Measurements from ENCODE around the gene SMAD9.

SMAD9 gene

GRCh38 chr13:36818804-36819738 is 101.0 kb downstream of the SMAD9 start, which contains the start of gene RFXAP:
RFXAP (plus strand) TSS chr13:36819222; CDS start chr13:36819358, 136 bp downstream.
- peak; percentile 73 to 86 for DNase-seq (ENCODE audit: low read depth in 2 of 2, low spot score in 1 of 2)

DNA sequence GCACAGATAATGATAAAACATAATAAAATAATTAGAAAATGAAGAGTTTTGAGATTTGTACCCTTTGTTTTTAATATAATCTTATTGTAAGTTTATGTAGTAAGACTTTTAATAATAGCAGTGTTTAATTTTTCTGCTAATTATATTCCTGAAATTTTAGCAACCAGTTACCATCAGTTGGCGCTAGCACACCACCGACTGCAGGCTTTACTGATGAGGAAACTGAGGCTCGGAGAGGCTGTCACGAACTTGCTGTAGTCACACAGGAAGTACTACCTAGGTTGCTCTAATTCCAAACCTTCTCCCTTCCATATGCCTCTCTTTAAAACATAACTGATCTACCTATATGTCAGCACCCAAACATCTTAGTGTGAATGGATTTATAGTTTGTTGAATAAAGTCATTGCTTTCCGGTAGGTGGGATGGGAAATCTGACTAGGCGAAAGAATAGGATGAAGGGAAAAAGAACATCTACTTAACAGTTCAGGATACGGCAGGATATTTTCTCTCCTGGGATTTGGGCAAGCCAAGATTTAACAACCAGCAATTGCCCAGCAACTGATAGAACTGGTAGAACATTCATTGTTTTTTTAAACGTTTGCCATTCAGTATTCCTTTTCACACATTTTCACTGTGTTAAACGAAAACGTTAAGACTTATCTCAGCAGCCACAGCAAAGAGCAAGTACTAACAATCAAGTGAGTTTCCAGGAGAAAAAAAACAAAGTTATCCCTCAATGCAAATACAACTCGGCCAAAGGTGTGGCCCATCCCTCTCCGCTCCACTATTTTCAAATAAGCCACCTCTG is 101.8 kb downstream of the SMAD9 start:
- no peak for DNase-seq (ENCODE audit: low read depth in 2 of 2, low spot score in 1 of 2)

- no peak for DNase-seq (ENCODE audit: low read depth in 2 of 2, low spot score in 1 of 2)
Measured at GRCh38 chr13:36815062-36815461, 105.0 kb downstream of the SMAD9 start.

DNA sequence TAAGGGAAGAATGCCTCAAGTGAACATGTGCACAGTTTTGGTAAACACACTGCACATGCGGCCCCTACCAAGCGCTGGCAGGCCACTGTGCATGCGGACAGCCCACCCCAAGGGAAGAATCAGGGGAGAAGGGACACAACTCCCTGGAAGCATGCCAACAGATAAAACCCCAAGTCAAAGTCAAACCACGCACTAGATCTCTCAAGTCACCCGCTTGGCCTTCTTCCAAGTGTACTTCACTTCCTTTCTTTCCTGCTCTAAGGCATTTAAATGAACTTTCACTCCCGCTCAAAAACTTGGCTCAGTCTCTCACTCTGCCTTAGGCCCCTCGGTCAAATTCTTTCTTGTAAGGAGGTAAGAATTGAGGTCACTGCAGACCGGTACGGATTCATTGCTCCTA is 105.6 kb downstream of the SMAD9 start:
- no peak for DNase-seq (ENCODE audit: low read depth in 2 of 2, low spot score in 1 of 2)

- DNase-seq (ENCODE audit: low read depth in 2 of 2, low spot score in 1 of 2) = no peak
Measured at GRCh38 chr13:36813225-36813624, 106.8 kb downstream of the SMAD9 start.

- DNase-seq (ENCODE audit: low read depth in 2 of 2, low spot score in 1 of 2) = no peak
Measured at GRCh38 chr13:36807616-36808015, 112.4 kb downstream of the SMAD9 start.

DNA sequence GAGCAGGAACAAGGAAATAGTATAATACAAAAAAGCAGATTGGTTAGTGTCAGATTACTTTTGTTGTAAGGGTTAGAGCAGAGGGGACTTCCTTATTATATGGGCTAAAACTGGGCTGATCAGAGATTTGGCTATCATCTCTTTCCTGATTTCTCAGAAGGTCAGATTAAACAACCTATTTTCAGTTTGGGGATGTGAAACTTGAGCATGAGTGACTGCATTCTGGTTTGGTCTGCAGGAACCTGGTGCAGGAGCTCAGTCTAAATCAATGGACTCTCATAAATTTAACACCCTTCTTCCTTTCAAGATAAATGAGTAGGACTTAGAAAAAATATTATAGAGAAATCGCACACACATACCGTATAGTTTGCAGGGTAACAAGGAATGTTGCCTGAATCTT is 113.9 kb downstream of the SMAD9 start:
- no peak for DNase-seq (ENCODE audit: low read depth in 2 of 2, low spot score in 1 of 2)

GRCh38 chr13:36804588-36804987 is 115.5 kb downstream of the SMAD9 start:
- no peak for DNase-seq (ENCODE audit: low read depth in 2 of 2, low spot score in 1 of 2)

GRCh38 chr13:36801035-36801434 is 119.0 kb downstream of the SMAD9 start:
- no peak for DNase-seq (ENCODE audit: low read depth in 2 of 2, low spot score in 1 of 2)

- DNase-seq (ENCODE audit: low read depth in 2 of 2, low spot score in 1 of 2) = no peak
Measured at GRCh38 chr13:36796052-36796451, 124.0 kb downstream of the SMAD9 start.

GRCh38 chr13:36795463-36795862 is 124.6 kb downstream of the SMAD9 start:
- DNase-seq (ENCODE audit: low read depth in 2 of 2, low spot score in 1 of 2) = no peak

Data from stimulated activated CD8-positive, alpha-beta memory T cell treated with anti-CD3 and anti-CD28 coated beads, Interleukin-4, amount 100 ng/mL, for 1 hour (primary cell).